ENCODE measurements around the gene HDLBP. TPM values are rescaled to one million over a fixed set of nuclear protein-coding genes. Genes with fewer than 3 reads are reported as not detected.

Gene HDLBP
- total RNA-seq, 4 donors from 2014 or later: 303 to 490 (median 435) TPM

DNA sequence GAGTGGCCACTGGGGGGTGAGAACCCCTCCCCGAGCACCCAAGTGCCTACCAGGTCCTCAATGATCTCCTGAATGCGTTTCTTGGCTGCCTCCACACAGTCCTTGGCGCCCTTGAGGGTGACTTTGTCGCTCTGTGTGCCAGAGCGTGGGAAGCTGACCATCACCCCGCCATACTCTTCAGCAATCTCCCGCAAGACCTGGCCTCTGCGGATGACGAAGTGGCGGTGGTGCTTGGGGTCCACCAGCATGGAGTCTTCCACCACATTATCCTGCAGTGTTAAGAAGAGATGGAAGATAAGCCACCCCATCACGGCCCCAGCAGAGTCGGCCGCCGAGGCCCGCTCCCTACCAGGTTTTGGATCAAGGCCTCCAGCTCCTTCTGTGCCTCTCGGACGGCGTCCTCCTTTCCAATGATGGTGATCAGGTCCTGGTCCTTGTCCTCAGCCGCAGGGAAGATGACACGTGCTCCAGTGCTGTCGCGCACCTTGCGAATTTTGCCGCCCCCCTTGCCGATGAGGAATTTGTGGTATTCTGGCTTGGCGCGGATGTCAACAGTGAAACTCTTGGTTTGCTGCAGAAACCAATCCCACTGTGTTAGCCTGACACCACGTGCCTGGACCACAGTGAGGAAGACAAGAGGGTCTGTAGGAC, 75.8 kb downstream of the HDLBP start:
- Histone ChIP-seq H3K36me3 (peaks cover 93 to 99% of the 10 kb centered on the region in 2 donors), H3K27me3 (no peaks in the 10 kb centered on the region), H3K4me3 (replicated peaks in 1 of 3) (no peak overlapping the region), H3K27ac (no peak overlapping the region), H3K9me3 (no peaks in the 10 kb centered on the region), H3K4me1 (no peaks in the 10 kb centered on the region)
- no peak for DNase-seq
- 96 to 99% methylated on average over 27 to 28 of the region's 28 CpGs for WGBS, 2 donors
- TF ChIP-seq CTCF (IDR thresholded peaks at IDR 0.05) (no peak), POLR2A (IDR thresholded peaks at IDR 0.05) (no peak)
- intact Hi-C loops (cut with DNase I): no loop called here

DNA sequence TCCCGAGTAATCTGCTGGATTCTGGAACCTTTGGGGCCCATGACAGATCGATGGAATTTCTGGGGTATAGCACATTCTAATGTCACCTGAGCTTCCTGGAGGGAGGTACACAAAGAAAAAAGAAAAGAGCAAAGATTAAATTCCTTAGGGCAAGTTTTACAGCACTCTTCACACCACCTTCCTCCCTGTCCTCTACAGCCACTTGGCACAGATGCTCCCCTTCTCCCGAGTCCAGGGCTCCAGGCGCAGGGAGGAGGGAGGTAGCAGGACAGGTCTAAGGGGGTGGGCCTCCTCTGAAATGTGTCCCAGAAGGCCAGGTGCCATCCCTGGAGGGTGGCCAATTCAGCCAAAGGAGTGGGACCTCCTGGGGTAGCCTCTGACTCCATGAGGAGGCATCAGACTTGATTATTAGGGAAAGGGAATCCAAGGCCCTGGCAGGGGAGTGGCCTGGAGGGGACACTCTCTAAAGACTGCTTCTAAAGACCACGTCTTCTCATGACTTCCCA, 76.7 kb downstream of the HDLBP start:
- no peak for TF ChIP-seq POLR2A (IDR thresholded peaks at IDR 0.05)
- intact Hi-C loops (cut with DNase I): no loop called here
- DNase-seq: no peak
- Histone ChIP-seq H3K4me1 (no peaks in the 10 kb centered on the region), H3K4me3 (replicated peaks in 1 of 3) (no peak overlapping the region), H3K27me3 (no peaks in the 10 kb centered on the region), H3K36me3 (peaks cover 94 to 99% of the 10 kb centered on the region in 2 donors), H3K27ac (no peak overlapping the region), H3K9me3 (no peaks in the 10 kb centered on the region)
- WGBS, 2 donors: 91 to 95% methylated on average over 5 of the region's 5 CpGs

DNA sequence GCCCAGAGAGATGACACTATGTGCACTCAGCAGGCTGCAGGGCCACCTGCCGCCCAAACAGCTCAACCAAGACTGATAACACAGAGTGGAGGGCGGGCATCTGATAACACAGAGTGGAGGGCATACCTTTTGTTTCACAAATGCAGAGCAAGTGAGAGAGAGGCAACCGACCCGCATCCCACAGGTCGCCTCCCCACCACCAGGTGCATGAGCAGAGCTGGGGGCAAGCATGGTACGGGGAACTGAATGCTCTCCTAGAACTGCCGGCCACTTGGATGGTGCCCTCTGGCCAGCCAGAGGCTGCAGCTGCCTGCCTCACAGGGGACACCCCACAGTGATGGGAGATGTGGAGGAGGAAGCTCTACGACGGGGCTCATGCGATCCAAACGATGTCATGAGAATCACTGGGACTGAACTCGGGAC, 77.5 kb downstream of the HDLBP start:
- H3K27ac ChIP-seq: no peak overlapping the region
- no peak for DNase-seq
- TF ChIP-seq CTCF (IDR thresholded peaks at IDR 0.05) (no peak), POLR2A (IDR thresholded peaks at IDR 0.05) (no peak)
- intact Hi-C loops (cut with DNase I): no loop called here
- no peaks in the 10 kb centered on the region for H3K4me1 ChIP-seq
- H3K36me3 ChIP-seq: peaks cover 94 to 99% of the 10 kb centered on the region in 2 donors
- WGBS, 2 donors: 92 to 96% methylated on average over 10 to 11 of the region's 12 CpGs
- no peaks in the 10 kb centered on the region for H3K9me3 ChIP-seq
- no peak overlapping the region for H3K4me3 ChIP-seq (replicated peaks in 1 of 3)
- no peaks in the 10 kb centered on the region for H3K27me3 ChIP-seq

DNA sequence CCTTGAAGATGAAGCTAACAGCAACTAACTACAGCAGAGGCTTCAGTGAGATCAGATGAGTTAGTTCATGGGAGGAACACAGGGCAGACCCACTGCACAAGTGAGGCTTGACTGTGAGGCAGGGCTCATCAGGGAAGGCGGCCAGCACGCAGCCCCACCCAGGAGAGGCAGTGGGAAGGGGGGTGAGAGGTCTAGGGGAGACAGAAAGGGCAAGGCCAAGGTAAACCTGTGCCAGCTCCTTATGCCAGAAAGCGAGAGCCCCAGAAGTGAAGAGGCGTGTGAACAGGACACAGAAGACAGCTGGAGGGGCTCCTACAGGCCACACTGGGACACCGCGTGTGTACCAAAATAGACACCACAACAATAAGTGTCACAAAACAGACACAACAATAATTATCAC, 78.4 kb downstream of the HDLBP start:
- 97% methylated on average over 6 of the region's 6 CpGs for WGBS, 2 donors
- H3K27ac ChIP-seq: no peak overlapping the region
- H3K27me3 ChIP-seq: no peaks in the 10 kb centered on the region
- H3K4me3 ChIP-seq (replicated peaks in 1 of 3): no peak overlapping the region
- intact Hi-C loops (cut with DNase I): no loop called here
- no peaks in the 10 kb centered on the region for H3K4me1 ChIP-seq
- DNase-seq: no peak
- TF ChIP-seq CTCF (IDR thresholded peaks at IDR 0.05) (no peak), POLR2A (IDR thresholded peaks at IDR 0.05) (no peak)
- H3K36me3 ChIP-seq: peaks cover 91 to 99% of the 10 kb centered on the region in 2 donors
- H3K9me3 ChIP-seq: no peaks in the 10 kb centered on the region

DNA sequence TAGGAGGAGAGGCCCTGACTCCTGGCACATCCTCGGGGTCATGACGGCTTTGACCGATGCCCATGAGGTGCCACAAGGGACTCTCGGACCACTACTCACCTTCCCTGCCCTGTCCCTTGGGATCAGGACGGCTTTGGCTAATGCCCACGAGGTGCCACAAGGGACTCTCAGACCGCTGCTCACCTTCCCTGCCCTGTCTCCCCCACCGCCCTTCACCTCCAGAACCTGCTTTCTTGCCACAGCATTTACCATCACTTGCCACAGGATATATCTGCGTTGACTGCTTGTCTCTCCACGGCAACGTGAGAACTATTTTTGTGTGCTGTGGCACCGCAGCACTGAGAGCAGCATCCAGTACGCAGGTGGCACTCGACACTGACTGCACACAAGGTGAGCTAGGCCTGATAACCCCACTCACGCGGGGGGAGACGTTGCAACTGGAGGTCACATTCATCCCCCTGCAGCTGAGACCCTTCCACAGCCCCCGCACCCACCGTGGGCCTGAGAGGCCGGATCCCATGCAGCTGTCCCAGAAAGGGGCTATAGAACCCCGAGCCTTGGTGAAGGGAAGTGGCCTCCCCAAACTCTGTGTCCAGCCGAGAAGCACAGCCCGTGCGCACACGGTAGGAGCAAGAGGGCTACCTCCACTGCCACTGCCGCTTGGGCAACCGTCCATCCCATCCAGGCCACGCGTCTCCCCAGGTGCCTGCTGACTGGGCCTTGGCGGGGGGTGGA, 79.4 kb downstream of the HDLBP start:
- Histone ChIP-seq H3K27ac (no peak overlapping the region), H3K27me3 (no peaks in the 10 kb centered on the region), H3K4me1 (no peaks in the 10 kb centered on the region), H3K36me3 (peaks cover 91 to 98% of the 10 kb centered on the region in 2 donors), H3K4me3 (replicated peaks in 1 of 3) (no peak overlapping the region), H3K9me3 (no peaks in the 10 kb centered on the region)
- TF ChIP-seq CTCF (IDR thresholded peaks at IDR 0.05) (no peak), POLR2A (IDR thresholded peaks at IDR 0.05) (no peak)
- 93 to 94% methylated on average over 24 to 29 of the region's 30 CpGs for WGBS, 2 donors
- DNase-seq: no peak
- intact Hi-C loops (cut with DNase I): no loop called here
